Measurements from ENCODE around the gene OR52E4.

OR52E4 gene

GRCh38 chr11:5929571-5930368 lies 49.3 kb downstream of the OR52E4 start:
- no peak for DNase-seq

- DNase-seq, result no peak
These were observed 50.2 kb downstream of the OR52E4 start for GRCh38 chr11:5930614-5931013.

- no peak for DNase-seq
These were observed 50.6 kb downstream of the OR52E4 start for GRCh38 chr11:5931061-5931460.

GRCh38 chr11:5932671-5933070 lies 52.2 kb downstream of the OR52E4 start:
- DNase-seq, result no peak

GRCh38 chr11:5933116-5933515 lies 52.7 kb downstream of the OR52E4 start:
- DNase-seq, result no peak
